Epithelial cell of esophagus (primary cell): Measurements from ENCODE around the gene CBX4.

Experiments
- DNase-seq: peaks from one replicate; pipeline ENCODE4 v3.0.0; 2010; ENCODE audit warnings: low read depth
- H3K4me3 ChIP-seq: 2 replicates; pipeline ENCODE4 v1.5.1; 2011; ENCODE audit warnings: mild to moderate bottlenecking, low read length, control low read depth
- TF ChIP-seq, protein P1 (sequence below): IDR thresholded peaks from 2 replicates; pipeline ENCODE4 v1.5.1; 2011; ENCODE audit warnings: low read depth, mild to moderate bottlenecking, low read length, control low read depth, inconsistent platforms; ENCODE audit not compliant: insufficient read depth; ENCODE audit errors: missing control alignments

The CBX4 gene

GRCh38 chr17:79841369-79842135 is 2.3 kb upstream of the CBX4 start:
- no peak overlapping the region for H3K4me3 ChIP-seq
- no peak for DNase-seq
- TF ChIP-seq, protein P1, sequence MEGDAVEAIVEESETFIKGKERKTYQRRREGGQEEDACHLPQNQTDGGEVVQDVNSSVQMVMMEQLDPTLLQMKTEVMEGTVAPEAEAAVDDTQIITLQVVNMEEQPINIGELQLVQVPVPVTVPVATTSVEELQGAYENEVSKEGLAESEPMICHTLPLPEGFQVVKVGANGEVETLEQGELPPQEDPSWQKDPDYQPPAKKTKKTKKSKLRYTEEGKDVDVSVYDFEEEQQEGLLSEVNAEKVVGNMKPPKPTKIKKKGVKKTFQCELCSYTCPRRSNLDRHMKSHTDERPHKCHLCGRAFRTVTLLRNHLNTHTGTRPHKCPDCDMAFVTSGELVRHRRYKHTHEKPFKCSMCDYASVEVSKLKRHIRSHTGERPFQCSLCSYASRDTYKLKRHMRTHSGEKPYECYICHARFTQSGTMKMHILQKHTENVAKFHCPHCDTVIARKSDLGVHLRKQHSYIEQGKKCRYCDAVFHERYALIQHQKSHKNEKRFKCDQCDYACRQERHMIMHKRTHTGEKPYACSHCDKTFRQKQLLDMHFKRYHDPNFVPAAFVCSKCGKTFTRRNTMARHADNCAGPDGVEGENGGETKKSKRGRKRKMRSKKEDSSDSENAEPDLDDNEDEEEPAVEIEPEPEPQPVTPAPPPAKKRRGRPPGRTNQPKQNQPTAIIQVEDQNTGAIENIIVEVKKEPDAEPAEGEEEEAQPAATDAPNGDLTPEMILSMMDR, result no peak

DNA sequence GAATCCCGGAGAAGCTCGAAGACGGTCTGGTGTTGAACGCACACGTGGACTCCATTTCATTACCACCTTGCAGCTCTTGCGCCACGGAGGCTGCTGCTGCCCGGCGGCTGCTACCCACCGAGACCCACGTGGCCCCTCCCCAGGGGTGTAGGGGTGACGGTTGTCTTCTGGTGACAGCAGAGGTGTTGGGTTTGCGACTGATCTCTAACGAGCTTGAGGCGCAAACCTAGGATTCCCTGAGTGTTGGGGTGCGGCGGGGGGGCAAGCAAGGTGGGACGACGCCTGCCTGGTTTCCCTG is 1.7 kb upstream of the CBX4 start:
- TF ChIP-seq, protein P1, result no peak
- DNase-seq, result no peak
- H3K4me3 ChIP-seq, result no peak overlapping the region

- peak; percentile 48 for DNase-seq
- no peak overlapping the region for H3K4me3 ChIP-seq
- TF ChIP-seq, protein P1, result no peak
Observed at GRCh38 chr17:79840269-79840988, 1.2 kb upstream of the CBX4 start.

- TF ChIP-seq, protein P1, result no peak
- DNase-seq, result peak; percentile 55
- H3K4me3 ChIP-seq, result peak overlapping the region; percentile 62
Observed at GRCh38 chr17:79838522-79839274, 542 bp downstream of the CBX4 start.

DNA sequence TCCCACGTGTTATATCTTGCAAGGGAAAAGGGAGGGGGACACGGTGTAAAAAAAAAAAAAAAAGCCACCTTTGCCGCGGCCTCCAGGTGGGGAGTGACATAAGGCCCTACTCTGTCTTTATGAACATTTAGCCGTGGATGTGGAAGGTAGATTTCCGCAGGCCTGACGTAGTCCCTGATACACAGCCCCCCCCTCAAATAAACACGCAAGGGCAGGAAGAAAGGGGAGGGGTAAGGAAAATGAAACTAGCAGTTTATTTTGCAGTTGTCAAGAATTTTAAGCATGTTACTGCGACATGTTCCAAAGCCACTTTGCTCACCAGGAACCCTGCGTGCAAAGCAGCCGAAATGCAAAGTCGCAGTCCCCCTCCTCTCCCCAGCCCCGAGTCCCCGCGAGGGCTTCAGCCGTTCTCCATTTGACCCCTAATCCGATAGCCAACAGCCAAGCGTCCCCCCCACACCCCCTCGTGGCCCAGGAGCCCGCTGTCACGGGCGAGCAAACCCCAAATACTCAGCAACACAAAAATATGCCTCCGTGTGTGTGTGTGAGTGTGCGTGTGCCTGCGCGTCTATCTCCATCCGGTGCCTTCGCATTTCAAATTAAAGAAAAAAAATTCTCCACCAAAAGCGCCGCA is 1.2 kb downstream of the CBX4 start:
- DNase-seq, result peak; percentile 42
- TF ChIP-seq, protein P1, result no peak
- H3K4me3 ChIP-seq, result peak overlapping the region; percentile 62

- DNase-seq, result peak; percentile 94
Observed at GRCh38 chr17:79836972-79837887, 2.0 kb downstream of the CBX4 start.

More at GRCh38 chr17:79836972-79837887, 2.0 kb downstream of the CBX4 start:
- TF ChIP-seq, protein P1, result peak; percentile 32
- H3K4me3 ChIP-seq, result peak overlapping the region; percentile 62
